Neural cell (in vitro differentiated cells): ENCODE data around the gene NFIA. TPM values are rescaled to one million over a fixed set of nuclear protein-coding genes. Genes with fewer than 3 reads are reported as not detected.

Experiments
- H2AFZ ChIP-seq: fragments of 200-600, 300-800 bp; sonication (generic), shearing (Covaris generic); 2 replicates; pipeline ENCODE4 v1.6.0; 2014; ENCODE audit warnings: low read depth, mild to moderate bottlenecking, antibody characterized with exemption, low read length, moderate library complexity
- H3F3A ChIP-seq: fragments of 200-600 bp; shearing (Covaris generic); 2 replicates; pipeline ENCODE4 v1.6.1; 2016; ENCODE audit warnings: mild to moderate bottlenecking, moderate library complexity, mixed read lengths, antibody characterized with exemption, low read length; ENCODE audit not compliant: insufficient read depth, poor library complexity, severe bottlenecking
- H3K27ac ChIP-seq: fragments of 200-600, 300-800 bp; sonication (generic), shearing (Covaris generic); 2 replicates; pipeline ENCODE4 v1.5.1; 2014; ENCODE audit warnings: mild to moderate bottlenecking, low read length, moderate library complexity
- H3K27me3 ChIP-seq: fragments of 300-800, 200-600 bp; sonication (generic), shearing (Covaris generic); 2 replicates; pipeline ENCODE4 v1.6.0; 2014; ENCODE audit warnings: mild to moderate bottlenecking, low read depth, low read length, moderate library complexity; ENCODE audit not compliant: insufficient read depth
- H3K36me3 ChIP-seq: fragments of 300-800, 200-600 bp; sonication (generic), shearing (Covaris generic); 2 replicates; pipeline ENCODE4 v1.5.1; 2014; ENCODE audit warnings: mild to moderate bottlenecking, antibody characterized with exemption, low read length, moderate library complexity; ENCODE audit not compliant: insufficient read depth
- H3K4me2 ChIP-seq: fragments of 300-800, 200-600 bp; sonication (generic), shearing (Covaris generic); 2 replicates; pipeline ENCODE4 v1.6.0; 2014; ENCODE audit warnings: mild to moderate bottlenecking, low read length
- H3K4me3 ChIP-seq: fragments of 300-800, 200-600 bp; sonication (generic), shearing (Covaris generic); 2 replicates; pipeline ENCODE4 v1.5.1; 2014; ENCODE audit warnings: mild to moderate bottlenecking, low read length, moderate library complexity
- H3K79me2 ChIP-seq: fragments of 200-600 bp; shearing (Covaris generic); replicated peaks from 2 replicates; pipeline ENCODE4 v1.6.0; 2014; ENCODE audit warnings: mild to moderate bottlenecking, low read length, moderate library complexity; ENCODE audit not compliant: insufficient read depth
- H3K9ac ChIP-seq: fragments of 300-800, 200-600 bp; sonication (generic), shearing (Covaris generic); 2 replicates; pipeline ENCODE4 v1.6.1; 2016; ENCODE audit warnings: mild to moderate bottlenecking, low read length, mixed read lengths
- H3K9me2 ChIP-seq: fragments of 200-600 bp; shearing (Covaris generic); 2 replicates; pipeline ENCODE4 v1.6.1; 2016; ENCODE audit warnings: mild to moderate bottlenecking, low read length, mixed read lengths; ENCODE audit not compliant: insufficient read depth
- H3K9me3 ChIP-seq: fragments of 200-600, 300-800 bp; sonication (generic), shearing (Covaris generic); 2 replicates; pipeline ENCODE4 v1.6.1; 2016; ENCODE audit warnings: mild to moderate bottlenecking, mixed run types, low read length, moderate library complexity, mixed read lengths
- H4K20me1 ChIP-seq: fragments of 200-600 bp; shearing (Covaris generic); 2 replicates; pipeline ENCODE4 v1.6.1; 2016; ENCODE audit warnings: mild to moderate bottlenecking, mixed run types; ENCODE audit not compliant: insufficient read depth
- CTCF ChIP-seq: fragments of 450-650 bp; IDR thresholded peaks from 2 replicates; pipeline ENCODE4 v1.5.1; 2014; ENCODE audit warnings: antibody characterized with exemption, mild to moderate bottlenecking, moderate library complexity; ENCODE audit not compliant: poor library complexity, severe bottlenecking
- EP300 ChIP-seq: fragments of 450-650 bp; conservative IDR thresholded peaks from 2 replicates; pipeline ENCODE4 v1.6.1; 2014; ENCODE audit warnings: antibody characterized with exemption, mild to moderate bottlenecking, moderate library complexity; ENCODE audit not compliant: poor library complexity, severe bottlenecking
- EZH2 ChIP-seq: fragments of 200-600, 300-800 bp; shearing (Covaris generic), sonication (generic); IDR thresholded peaks from 2 replicates; pipeline ENCODE4 v1.6.1; 2014; ENCODE audit warnings: antibody characterized with exemption, low read length, borderline replicate concordance, mild to moderate bottlenecking; ENCODE audit not compliant: insufficient read depth, poor library complexity, severe bottlenecking
- MXI1 ChIP-seq: fragments of 450-650 bp; conservative IDR thresholded peaks from 2 replicates; pipeline ENCODE4 v1.6.1; 2014; ENCODE audit warnings: antibody characterized with exemption, mild to moderate bottlenecking; ENCODE audit not compliant: poor library complexity, severe bottlenecking
- POLR2AphosphoS5 ChIP-seq: IDR thresholded peaks from 2 replicates; pipeline ENCODE4 v1.6.1; 2012
- RAD21 ChIP-seq: fragments of 450-650 bp; conservative IDR thresholded peaks from 2 replicates; pipeline ENCODE4 v1.6.1; 2014; ENCODE audit warnings: antibody characterized with exemption, mild to moderate bottlenecking, moderate library complexity
- SMC3 ChIP-seq: fragments of 450-650 bp; conservative IDR thresholded peaks from 2 replicates; pipeline ENCODE4 v1.6.1; 2014; ENCODE audit warnings: antibody characterized with exemption, mild to moderate bottlenecking, moderate library complexity; ENCODE audit not compliant: poor library complexity
- TAF1 ChIP-seq: IDR thresholded peaks from 2 replicates; pipeline ENCODE4 v1.6.1; 2012; ENCODE audit warnings: low read depth
- polyA plus RNA-seq: library from polyadenylated mRNA; depleted of rRNA; stranded (reverse); fragments of >200 nt; gene quantifications from 2 replicates; pipeline ENCODE4 v1.2.3, GENCODE V29; 2014
- TF ChIP-seq, protein P1 (sequence below): IDR thresholded peaks from 2 replicates; pipeline ENCODE4 v1.6.1; 2012; ENCODE audit warnings: borderline replicate concordance

The NFIA gene
- polyA plus RNA-seq, 1 donor from 2014 or later, result 0.47 TPM

GRCh38 chr1:61389194-61389925 lies 307.0 kb downstream of the NFIA start:
- Histone ChIP-seq H3K9ac (no peak overlapping the region), H3K27me3 (no peaks in the 10 kb centered on the region), H3K9me2 (no peaks in the 10 kb centered on the region), H3K9me3 (no peaks in the 10 kb centered on the region), H3K27ac (no peak overlapping the region), H3K79me2 (no peaks in the 10 kb centered on the region), H3F3A (no peaks in the 10 kb centered on the region), H4K20me1 (no peaks in the 10 kb centered on the region), H3K36me3 (no peaks in the 10 kb centered on the region), H2AFZ (no peak overlapping the region), H3K4me2 (no peak overlapping the region), H3K4me3 (no peak overlapping the region)
- TF ChIP-seq POLR2AphosphoS5 (no peak), MXI1 (no peak), TAF1 (no peak), CTCF (no peak), SMC3 (no peak), EP300 (no peak), RAD21 (no peak), EZH2 (no peak)
- TF ChIP-seq, protein P1, sequence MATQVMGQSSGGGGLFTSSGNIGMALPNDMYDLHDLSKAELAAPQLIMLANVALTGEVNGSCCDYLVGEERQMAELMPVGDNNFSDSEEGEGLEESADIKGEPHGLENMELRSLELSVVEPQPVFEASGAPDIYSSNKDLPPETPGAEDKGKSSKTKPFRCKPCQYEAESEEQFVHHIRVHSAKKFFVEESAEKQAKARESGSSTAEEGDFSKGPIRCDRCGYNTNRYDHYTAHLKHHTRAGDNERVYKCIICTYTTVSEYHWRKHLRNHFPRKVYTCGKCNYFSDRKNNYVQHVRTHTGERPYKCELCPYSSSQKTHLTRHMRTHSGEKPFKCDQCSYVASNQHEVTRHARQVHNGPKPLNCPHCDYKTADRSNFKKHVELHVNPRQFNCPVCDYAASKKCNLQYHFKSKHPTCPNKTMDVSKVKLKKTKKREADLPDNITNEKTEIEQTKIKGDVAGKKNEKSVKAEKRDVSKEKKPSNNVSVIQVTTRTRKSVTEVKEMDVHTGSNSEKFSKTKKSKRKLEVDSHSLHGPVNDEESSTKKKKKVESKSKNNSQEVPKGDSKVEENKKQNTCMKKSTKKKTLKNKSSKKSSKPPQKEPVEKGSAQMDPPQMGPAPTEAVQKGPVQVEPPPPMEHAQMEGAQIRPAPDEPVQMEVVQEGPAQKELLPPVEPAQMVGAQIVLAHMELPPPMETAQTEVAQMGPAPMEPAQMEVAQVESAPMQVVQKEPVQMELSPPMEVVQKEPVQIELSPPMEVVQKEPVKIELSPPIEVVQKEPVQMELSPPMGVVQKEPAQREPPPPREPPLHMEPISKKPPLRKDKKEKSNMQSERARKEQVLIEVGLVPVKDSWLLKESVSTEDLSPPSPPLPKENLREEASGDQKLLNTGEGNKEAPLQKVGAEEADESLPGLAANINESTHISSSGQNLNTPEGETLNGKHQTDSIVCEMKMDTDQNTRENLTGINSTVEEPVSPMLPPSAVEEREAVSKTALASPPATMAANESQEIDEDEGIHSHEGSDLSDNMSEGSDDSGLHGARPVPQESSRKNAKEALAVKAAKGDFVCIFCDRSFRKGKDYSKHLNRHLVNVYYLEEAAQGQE, result no peak

GRCh38 chr1:61389926-61390845 lies 307.8 kb downstream of the NFIA start:
- no peaks in the 10 kb centered on the region for H3K9me3 ChIP-seq
- no peak for TF ChIP-seq EP300
- no peak for TF ChIP-seq CTCF
- TF ChIP-seq EZH2, result no peak
- H3K9me2 ChIP-seq, result no peaks in the 10 kb centered on the region
- H3K4me3 ChIP-seq, result no peak overlapping the region
- H3K36me3 ChIP-seq, result no peaks in the 10 kb centered on the region
- no peak overlapping the region for H2AFZ ChIP-seq
- no peak overlapping the region for H3K9ac ChIP-seq
- H3K4me2 ChIP-seq, result no peak overlapping the region
- no peaks in the 10 kb centered on the region for H4K20me1 ChIP-seq
- no peak overlapping the region for H3K27ac ChIP-seq
- no peaks in the 10 kb centered on the region for H3K27me3 ChIP-seq
- H3F3A ChIP-seq, result no peaks in the 10 kb centered on the region
- no peaks in the 10 kb centered on the region for H3K79me2 ChIP-seq
